NCI-H2029 (cell line): ENCODE data around the gene GH2.
"Not testable (repeated sequence)": the region's sequence is repeated elsewhere in the genome, so short reads cannot be mapped to it uniquely, and the experiment has no call there.

ENCODE experiments used
- DNase-seq: peaks from one replicate; lab custom pipeline; 2025; lab: John Stamatoyannopoulos, UW

Gene GH2

DNA sequence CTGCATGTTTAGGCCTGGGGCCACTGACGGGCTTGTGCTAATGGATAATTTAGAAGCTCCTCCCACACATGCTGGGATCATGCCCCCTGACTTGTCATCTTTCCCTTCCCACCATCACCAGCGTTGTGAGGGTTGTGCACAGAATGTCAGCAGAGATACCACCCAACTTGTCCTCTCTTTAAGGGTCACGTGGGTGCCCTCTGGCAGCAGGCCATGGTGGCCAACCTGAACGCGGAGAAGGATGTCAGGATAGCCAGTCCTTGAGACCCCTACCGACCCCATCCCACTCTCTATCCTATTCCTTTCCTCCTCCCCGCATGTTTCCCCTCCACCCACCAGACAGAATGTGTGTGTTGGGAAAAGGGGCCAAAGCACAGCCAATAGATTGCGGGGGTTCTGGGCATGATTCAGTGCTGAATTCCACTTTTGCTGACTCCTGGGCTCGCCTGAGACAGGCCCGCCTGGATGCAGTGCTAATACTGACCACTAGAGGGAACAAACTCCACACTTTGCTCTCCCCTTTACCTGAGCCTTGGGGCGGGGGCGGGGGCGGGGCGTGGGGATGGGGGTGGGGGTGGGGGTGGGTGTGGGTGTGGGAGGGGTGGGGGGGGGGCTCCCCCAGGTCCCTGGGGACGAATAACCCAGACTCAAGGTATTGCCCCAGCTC is at the start of gene GH2:
Gene GH2 (minus strand): TSS at position 10 of the 667 bp plus-strand sequence. CDS start 143 bp downstream, outside the sequence.
- no peak for DNase-seq

GRCh38 chr17:63930951-63931575 is 49.3 kb upstream of the GH2 start:
- DNase-seq, result no peak

DNA sequence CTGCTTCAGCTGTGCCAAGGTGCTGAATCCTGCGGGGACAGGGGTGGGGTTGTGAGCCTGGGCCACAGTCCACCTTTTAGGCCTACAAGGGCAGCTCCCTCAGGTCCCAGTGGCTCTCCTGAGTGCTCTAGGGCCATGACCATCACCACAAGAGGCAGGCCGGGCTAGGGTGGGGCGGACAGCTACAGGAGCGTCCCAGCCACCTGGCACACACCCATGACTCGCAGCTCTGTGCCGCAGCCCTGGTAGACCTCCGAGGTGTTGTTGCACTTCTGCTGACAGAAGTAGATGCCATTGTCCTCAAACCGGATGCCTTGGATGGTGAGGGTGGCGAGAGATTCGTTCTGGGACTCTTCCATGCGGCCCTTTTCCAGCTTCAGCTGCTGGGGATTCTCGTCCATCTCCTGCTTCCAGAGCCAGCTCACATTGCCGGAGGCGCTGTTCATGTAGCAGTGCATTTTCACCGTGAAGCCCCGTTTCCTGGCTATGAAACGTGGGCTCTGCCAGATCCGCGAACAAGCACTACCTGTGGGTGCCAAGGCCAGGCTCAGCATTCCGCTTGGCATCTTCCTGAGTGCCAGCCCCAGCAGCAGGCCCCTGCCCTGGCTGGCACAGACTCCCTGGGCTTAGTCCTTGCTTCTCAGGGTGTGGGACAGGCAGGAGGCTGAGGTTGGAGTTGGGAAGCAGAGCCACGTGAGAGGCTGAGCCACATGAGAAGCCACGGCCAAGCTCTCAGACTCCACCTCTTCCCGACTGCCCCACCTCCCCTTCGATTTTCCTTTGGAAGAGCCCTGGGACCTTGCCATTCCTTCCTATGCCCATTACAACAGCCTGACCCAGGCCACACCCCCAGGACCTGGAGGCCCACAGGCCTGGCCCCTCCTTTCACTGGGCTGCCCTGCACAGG is 48.4 kb upstream of the GH2 start:
- no peak for DNase-seq

- DNase-seq, result no peak
These were observed 47.4 kb upstream of the GH2 start for GRCh38 chr17:63928966-63929695.

DNA sequence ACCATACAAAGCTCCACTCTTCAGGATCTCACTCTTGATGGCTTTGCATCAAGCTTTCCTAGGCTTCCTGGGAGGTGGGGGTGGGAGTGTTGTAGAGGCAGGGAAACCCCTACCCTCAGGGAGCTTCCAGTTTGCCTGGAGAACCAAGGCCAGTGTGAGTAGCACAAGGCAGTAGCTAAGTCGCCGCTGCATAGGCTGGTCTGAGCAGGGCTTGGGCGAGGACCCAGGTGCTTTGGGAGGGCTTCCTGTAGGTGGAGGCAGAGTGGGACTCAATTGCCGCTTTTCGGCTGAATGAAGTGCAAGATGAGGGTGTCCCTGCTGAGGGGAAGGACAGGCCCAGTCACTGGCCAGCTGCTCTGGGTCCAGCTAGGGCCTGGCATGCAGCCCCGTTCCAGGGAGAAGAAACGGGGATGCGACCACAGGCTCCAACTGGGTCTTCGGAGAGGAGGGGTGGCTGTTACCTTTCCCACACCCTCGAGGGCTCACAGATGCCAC is 46.5 kb upstream of the GH2 start:
- DNase-seq, result no peak

DNA sequence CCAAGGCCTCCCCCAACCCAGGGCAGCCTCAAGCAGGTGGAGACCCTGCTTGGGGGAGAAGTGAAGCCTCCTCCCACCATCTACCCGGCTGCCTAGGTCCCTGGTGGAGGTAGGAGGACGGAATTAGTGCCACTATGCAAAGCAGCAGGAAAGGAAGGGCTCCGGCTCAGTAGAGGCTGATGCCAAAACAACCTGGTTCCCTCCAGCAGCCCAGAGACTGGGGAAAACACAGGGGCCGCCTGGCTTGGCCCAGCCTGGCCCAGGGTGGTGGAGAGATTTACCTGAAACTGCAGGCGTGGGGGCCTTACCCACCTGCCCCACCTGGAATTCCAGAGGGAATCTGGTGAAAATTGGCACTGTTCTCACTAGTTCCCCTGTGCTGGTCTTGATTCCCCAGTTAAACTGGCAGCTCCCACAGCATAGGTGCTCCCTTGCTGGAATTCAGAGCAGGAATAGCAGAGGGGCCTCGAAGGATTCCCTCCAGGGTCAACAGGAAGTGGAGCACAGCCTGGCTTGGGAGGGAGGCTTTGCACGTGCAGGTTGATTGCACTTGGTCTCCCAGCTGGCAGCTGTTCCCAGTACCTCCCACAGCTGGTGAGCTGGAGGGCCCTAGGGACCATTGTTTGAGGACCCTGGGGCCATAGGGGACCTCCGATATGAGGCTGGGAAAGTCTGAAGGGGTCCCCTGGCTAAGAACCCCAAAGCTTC is 45.9 kb upstream of the GH2 start:
- DNase-seq, result no peak

- no peak for DNase-seq
These were observed 44.4 kb upstream of the GH2 start for GRCh38 chr17:63926164-63926563.

DNA sequence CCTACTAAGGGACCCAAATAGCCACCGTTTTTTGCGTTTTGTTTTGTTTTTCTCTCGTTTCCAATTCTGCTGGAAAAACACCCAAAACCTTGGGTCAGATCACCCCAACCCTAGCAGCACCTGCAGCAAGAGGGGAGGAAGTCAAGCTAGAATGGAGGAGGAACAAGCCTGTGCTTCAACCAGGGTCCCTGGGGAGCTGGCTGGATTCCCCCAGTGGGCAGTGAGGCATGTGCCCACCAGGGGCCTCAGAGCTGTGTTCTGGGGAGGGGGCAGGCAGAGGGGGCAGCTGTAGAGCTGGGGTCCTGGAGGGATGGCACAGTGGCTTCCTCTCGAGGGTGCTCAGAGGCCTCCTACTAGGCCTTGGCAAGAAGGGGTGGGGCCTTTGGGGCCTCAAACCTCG is 43.9 kb upstream of the GH2 start:
- DNase-seq, result no peak

GRCh38 chr17:63922402-63922801 is 40.7 kb upstream of the GH2 start:
- not testable (repeated sequence) for DNase-seq

GRCh38 chr17:63920779-63921178 is 39.0 kb upstream of the GH2 start:
- not testable (repeated sequence) for DNase-seq

DNA sequence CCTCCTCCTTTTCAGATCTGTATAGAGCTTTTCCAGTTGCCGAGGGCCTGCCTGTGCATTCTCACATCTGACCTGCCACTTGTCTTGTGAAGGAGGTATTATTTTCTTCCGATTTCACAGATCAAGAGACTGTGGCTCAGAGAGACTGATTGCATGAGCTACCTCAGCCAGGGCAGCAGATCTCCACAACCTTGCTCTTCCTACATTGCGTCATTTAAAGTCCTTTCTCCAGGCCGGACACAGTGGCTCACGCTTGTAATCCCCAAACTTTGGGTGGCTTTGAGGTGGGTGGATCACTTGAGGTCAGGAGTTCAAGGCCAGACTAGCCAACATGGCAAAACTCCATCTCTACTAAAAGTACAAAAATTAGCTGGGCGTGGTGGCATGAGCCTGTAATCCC is 38.3 kb upstream of the GH2 start:
- DNase-seq, result not testable (repeated sequence)

DNA sequence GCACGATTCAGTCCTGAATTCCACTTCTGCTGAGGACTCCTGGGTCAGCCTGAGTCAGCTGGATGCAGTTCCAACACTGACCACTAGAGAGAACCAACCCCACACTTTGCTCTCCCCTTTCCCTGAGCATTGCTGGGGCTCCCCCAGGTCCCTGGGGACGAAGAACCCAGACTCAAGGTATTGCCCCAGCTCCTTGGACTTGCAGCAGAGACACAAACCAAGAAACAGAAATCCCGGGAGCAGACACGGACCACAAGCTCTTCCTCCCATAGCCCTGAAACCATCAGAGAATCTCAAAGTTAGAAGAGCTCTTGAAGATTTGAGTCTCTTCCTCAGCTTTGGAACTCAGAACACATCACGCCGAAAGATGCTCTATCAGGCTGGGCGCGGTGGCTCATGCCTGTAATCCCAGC is 37.6 kb upstream of the GH2 start:
- peak; percentile 3 for DNase-seq

- not testable (repeated sequence) for DNase-seq
These were observed 37.1 kb upstream of the GH2 start, which contains the start of gene GH1 for GRCh38 chr17:63918789-63919305. Gene GH1 (minus strand): TSS chr17:63918839. CDS start chr17:63918776, 63 bp downstream.

GRCh38 chr17:63918305-63918704 is 36.6 kb upstream of the GH2 start:
- no peak for DNase-seq

DNA sequence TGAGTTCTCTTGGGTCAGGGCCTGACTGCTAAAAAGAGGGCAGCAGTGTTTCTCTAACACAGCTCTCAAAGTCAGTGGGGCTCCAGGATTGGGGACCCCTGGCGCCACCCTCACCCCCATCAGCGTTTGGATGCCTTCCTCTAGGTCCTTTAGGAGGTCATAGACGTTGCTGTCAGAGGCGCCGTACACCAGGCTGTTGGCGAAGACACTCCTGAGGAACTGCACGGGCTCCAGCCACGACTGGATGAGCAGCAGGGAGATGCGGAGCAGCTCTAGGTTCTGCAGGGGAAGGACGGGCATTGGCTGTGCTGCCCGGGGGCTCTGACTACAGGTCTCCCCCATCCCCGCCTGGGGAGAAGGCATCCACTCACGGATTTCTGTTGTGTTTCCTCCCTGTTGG is 35.9 kb upstream of the GH2 start:
- DNase-seq, result no peak

GRCh38 chr17:63917206-63917605 is 35.5 kb upstream of the GH2 start:
- DNase-seq, result not testable (repeated sequence)

DNA sequence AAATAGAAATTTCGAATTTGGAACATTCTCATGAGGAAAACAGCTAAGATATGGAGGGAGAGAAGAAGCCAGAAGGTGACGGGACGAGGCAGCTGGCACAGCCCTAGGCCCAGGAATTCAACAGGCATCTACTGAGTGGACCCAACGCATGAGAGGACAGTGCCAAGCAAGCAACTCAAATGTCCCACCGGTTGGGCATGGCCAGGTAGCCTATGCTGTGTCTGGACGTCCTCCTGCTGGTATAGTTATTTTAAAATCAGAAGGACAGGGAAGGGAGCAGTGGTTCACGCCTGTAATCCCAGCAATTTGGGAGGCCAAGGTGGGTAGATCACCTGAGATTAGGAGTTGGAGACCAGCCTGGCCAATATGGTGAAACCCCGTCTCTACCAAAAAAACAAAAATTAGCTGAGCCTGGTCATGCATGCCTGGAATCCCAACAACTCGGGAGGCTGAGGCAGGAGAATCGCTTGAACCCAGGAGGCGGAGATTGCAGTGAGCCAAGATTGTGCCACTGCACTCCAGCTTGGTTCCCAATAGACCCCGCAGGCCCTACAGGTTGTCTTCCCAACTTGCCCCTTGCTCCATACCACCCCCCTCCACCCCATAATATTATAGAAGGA is 34.9 kb upstream of the GH2 start:
- DNase-seq, result no peak

GRCh38 chr17:63915753-63916152 is 34.0 kb upstream of the GH2 start:
- not testable (repeated sequence) for DNase-seq

DNA sequence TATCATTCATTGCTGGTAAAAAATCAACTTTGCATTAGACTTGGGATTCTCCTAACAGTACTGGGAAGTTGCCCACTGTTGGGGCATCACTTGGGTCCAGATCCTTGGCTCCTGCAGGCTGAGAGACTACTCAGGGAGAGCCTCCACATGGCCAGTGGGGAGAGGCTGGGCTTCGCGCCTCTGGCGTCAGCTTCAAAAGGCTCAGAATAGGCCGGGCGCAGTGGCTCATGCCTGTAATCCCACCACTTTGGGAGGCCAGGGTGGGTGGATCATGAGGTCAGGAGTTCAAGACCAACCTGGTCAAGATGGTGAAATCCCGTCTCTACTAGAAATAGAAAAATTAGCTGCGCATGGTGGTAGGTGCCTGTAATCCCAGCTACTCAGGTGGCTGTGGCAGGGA is 32.7 kb upstream of the GH2 start:
- DNase-seq, result no peak

- no peak for DNase-seq
These were observed 29.9 kb upstream of the GH2 start for GRCh38 chr17:63911657-63912100.
